Neural cell (in vitro differentiated cells): ENCODE data around the gene CC2D1A.

Source experiments
- CTCF ChIP-seq: fragments of 450-650 bp; IDR thresholded peaks from 2 replicates; pipeline ENCODE4 v1.5.1; 2014; ENCODE audit warnings: antibody characterized with exemption, mild to moderate bottlenecking, moderate library complexity; ENCODE audit not compliant: poor library complexity, severe bottlenecking
- EP300 ChIP-seq: fragments of 450-650 bp; conservative IDR thresholded peaks from 2 replicates; pipeline ENCODE4 v1.6.1; 2014; ENCODE audit warnings: antibody characterized with exemption, mild to moderate bottlenecking, moderate library complexity; ENCODE audit not compliant: poor library complexity, severe bottlenecking
- EZH2 ChIP-seq: fragments of 200-600, 300-800 bp; shearing (Covaris generic), sonication (generic); IDR thresholded peaks from 2 replicates; pipeline ENCODE4 v1.6.1; 2014; ENCODE audit warnings: antibody characterized with exemption, low read length, borderline replicate concordance, mild to moderate bottlenecking; ENCODE audit not compliant: insufficient read depth, poor library complexity, severe bottlenecking
- MXI1 ChIP-seq: fragments of 450-650 bp; conservative IDR thresholded peaks from 2 replicates; pipeline ENCODE4 v1.6.1; 2014; ENCODE audit warnings: antibody characterized with exemption, mild to moderate bottlenecking; ENCODE audit not compliant: poor library complexity, severe bottlenecking
- POLR2AphosphoS5 ChIP-seq: IDR thresholded peaks from 2 replicates; pipeline ENCODE4 v1.6.1; 2012
- SMC3 ChIP-seq: fragments of 450-650 bp; conservative IDR thresholded peaks from 2 replicates; pipeline ENCODE4 v1.6.1; 2014; ENCODE audit warnings: antibody characterized with exemption, mild to moderate bottlenecking, moderate library complexity; ENCODE audit not compliant: poor library complexity
- TAF1 ChIP-seq: IDR thresholded peaks from 2 replicates; pipeline ENCODE4 v1.6.1; 2012; ENCODE audit warnings: low read depth

GRCh38 chr19:13932911-13933393 lies 27.0 kb downstream of the CC2D1A start:
- TF ChIP-seq POLR2AphosphoS5 (no peak), CTCF (no peak), SMC3 (no peak), MXI1 (no peak), TAF1 (no peak), EZH2 (no peak), EP300 (no peak)
